Muscle of arm (tissue), 14 donors: ENCODE measurements around the gene MNS1. TPM values are rescaled to one million over a fixed set of nuclear protein-coding genes. Genes with fewer than 3 reads are reported as not detected.
"Not testable (repeated sequence)": the region's sequence is repeated elsewhere in the genome, so short reads cannot be mapped to it uniquely, and the experiment has no call there.

Source experiments
- DNase-seq: peaks from one replicate; pipeline ENCODE4 v3.0.0-alpha.2; 2013
- long read RNA-seq, 11 donors: transcript quantifications; one replicate each; lab custom pipeline, GENCODE V29; 2026
- polyA plus RNA-seq, 12 donors: library from polyadenylated mRNA; unstranded; fragments of 120-200 nt; gene quantifications; one replicate each; pipeline ENCODE4 v1.2.1, GENCODE V29; 2013; ENCODE audit not compliant: insufficient read length in 12 of 12

The MNS1 gene, protein sequence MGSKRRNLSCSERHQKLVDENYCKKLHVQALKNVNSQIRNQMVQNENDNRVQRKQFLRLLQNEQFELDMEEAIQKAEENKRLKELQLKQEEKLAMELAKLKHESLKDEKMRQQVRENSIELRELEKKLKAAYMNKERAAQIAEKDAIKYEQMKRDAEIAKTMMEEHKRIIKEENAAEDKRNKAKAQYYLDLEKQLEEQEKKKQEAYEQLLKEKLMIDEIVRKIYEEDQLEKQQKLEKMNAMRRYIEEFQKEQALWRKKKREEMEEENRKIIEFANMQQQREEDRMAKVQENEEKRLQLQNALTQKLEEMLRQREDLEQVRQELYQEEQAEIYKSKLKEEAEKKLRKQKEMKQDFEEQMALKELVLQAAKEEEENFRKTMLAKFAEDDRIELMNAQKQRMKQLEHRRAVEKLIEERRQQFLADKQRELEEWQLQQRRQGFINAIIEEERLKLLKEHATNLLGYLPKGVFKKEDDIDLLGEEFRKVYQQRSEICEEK
- 10 to 100 TPM in 1 of 12 donors, 1 to 10 TPM in 10, not detected in 1; 5.2 to 13.5 (median 6.7) TPM for polyA plus RNA-seq
- long read RNA-seq, donor 1 = 0 reads
- long read RNA-seq, donor 2, partial matches to known transcripts = 0 of 1 reads
- long read RNA-seq, donor 2, other reads (novel, unspliced or antisense) = 0 of 1 reads
- long read RNA-seq, donor 3, partial matches to known transcripts = 0 of 1 reads
- long read RNA-seq, donor 3, other reads (novel, unspliced or antisense) = 0 of 1 reads
- long read RNA-seq, donor 4, partial matches to known transcripts = 0 of 1 reads
- long read RNA-seq, donor 4, other reads (novel, unspliced or antisense) = 0 of 1 reads
- long read RNA-seq, donor 5, partial matches to known transcripts = 0 of 4 reads
- long read RNA-seq, donor 5, other reads (novel, unspliced or antisense) = 0 of 4 reads
- long read RNA-seq, donor 6 = 0 reads
- long read RNA-seq, donor 7 = 0 reads
- long read RNA-seq, donor 8, partial matches to known transcripts = 0 of 3 reads
- long read RNA-seq, donor 8, other reads (novel, unspliced or antisense) = 0 of 3 reads
- long read RNA-seq, donor 9, partial matches to known transcripts = 0 of 1 reads
- long read RNA-seq, donor 9, other reads (novel, unspliced or antisense) = 0 of 1 reads
- long read RNA-seq, donor 10 = 0 reads
- long read RNA-seq, donor 11, partial matches to known transcripts = 14 of 14 reads
- long read RNA-seq, donor 11, other reads (novel, unspliced or antisense) = 0 of 14 reads

DNA sequence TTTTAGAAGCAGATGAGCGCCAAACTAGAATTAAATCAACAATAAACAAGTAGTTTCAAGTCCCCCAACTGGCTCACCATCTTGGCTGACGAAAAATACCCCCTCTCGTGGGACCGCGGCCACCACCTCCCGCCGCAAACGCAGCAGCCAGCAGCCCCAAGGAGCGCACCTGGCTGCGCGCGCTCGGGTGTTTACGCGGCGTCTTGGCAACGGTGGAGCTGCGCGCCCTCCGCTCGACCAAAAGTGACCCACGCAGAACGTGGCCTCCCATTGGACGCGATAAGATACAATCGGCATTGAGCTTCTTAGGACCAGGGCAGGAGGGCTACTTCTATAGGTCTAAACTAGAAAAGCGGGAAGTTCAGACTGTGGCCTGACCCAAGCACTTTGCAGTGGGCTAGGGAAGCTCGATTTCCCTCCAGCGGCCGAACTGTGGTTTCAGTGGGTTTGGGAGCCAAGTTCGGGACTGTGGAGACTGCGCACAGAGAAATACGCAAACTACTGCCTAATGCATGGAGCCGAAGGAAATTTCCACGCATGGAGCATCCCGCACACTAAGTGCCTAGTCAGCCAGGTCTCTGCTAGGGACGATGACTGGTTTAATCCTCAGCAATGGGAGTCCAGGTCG lies at the start of gene MNS1:
Gene MNS1 (minus strand): TSS at position 245 of the 628 bp plus-strand sequence. CDS start 165 bp downstream, at position 80.
- DNase-seq = peak; percentile 98

DNA sequence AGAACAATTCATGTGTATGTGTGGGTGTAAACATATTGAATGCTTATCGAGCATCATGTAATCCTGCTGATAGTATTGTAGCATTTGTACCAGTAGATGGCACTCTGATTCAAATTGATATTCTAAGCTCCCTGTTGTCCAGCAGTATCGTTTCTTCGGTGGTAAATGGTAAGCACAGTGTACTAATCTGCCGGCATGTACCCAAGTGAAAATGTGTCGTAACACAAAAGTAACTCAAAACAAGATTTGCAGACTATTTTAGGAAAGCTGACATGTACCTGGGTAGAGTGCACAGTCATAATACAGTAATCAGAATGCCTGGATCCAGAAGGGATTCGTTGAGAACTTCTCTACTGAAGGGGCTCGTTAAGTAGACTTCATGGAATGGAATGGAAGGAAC lies 31.7 kb upstream of the MNS1 start:
- DNase-seq = peak; percentile 69

DNA sequence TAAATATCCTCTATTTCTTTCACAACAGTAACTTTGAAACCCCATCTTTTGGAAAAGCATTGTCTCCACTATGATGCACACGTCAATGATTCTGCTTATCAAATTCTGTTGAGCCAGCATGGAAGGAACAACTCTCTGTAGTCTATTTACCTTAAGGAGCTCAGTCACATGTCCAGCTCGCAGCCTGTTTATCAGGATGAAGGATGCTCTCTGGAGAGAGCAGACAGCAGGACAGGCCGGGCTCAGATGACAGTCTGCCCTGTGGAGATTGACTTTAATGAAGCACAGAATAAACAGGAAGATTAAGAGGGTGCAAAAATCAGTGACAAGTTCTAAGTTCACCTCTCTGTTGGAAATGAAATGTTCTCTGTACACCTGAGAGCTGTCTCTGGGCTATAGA lies 30.6 kb upstream of the MNS1 start:
- DNase-seq = no peak

- DNase-seq = no peak
Measured at GRCh38 chr15:56495053-56495452, 30.1 kb upstream of the MNS1 start.

GRCh38 chr15:56492791-56493555 lies 28.0 kb upstream of the MNS1 start:
- no peak for DNase-seq

DNA sequence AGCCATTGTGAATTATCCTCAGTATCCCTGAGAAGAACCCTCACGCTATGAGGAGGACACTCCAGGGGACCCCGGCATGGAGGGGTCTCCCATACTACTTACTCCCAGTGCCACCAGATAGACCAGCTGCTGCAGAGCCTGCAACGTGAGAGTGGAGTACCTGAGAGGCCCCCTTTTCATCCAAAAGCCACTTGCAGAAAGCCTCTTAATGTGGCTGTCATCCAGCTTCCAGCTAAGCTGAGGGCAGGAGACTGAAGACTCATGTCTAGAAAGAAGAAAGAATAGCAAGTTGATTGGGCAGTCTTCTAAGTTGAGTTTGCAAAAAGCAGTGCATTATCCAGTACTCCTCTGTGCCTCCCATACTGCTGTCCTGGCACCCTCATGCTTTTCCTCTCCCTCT lies 27.3 kb upstream of the MNS1 start:
- DNase-seq = no peak

DNA sequence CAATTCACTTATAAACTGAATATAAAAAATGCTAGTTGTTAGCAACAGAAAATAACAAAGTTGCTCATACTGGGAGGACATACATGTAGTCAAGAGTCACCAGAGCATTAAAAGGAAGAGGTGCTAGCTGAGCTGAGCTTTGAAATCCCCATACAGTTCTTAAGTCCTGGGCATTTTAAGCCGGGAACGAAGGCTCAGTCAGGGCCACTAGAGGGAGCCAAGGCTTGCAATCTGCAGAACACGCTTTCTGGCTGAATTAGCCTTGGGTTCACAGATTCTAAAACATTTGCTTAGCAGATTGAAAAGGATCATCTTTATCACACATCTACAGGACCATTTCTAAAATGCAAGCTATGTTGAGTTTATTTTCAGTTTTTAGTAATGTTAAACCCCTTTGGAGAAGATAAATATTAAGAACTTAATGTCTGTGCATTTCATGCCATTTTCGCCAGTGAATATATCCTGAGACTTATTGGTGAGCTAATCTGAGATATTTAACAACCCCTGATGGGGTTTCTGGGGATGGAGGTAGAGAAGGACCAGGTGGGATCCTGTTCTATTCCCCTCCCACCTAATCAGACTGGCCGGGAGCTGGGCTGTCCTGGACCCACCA lies 26.3 kb upstream of the MNS1 start:
- peak; percentile 80 for DNase-seq

DNA sequence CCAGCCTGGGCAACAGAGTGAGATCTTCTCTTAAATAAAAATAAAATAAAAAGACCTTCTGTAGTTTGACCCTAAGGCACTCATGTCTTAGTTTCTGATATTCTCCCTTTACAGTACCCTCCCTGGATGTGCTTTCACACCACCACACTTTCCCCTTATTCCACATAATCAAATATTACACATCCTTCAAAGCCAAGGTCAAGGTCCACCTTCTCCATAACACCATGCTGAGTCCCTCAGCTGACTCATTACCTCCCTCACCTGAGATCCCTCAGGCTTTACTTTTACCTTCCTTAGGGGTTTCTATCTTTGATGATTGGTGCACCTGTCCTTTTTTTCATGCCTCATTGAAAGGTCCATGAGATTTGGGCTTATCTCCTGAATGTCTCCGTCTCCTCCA lies 25.5 kb upstream of the MNS1 start:
- no peak for DNase-seq

DNA sequence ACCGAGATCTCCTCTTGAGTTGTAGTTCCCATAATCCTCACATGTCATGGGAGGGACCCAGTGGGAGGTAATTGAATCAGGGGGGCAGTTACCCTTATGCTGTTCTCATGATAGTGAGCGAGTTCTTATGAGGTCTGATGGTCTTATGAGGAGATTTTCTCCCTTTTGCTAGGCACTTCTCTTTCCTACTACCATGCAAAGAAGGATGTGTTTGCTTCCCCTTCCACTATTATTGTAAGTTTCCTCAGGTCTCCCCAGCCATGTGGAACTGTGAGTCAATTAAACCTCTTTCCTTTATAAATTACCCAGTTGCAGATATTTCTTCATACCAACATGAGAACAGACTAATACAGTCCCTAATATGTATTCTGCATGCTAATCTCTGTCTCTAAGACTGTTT lies 21.3 kb upstream of the MNS1 start:
- not testable (repeated sequence) for DNase-seq

- not testable (repeated sequence) for DNase-seq
Measured at GRCh38 chr15:56485426-56485825, 20.5 kb upstream of the MNS1 start.

DNA sequence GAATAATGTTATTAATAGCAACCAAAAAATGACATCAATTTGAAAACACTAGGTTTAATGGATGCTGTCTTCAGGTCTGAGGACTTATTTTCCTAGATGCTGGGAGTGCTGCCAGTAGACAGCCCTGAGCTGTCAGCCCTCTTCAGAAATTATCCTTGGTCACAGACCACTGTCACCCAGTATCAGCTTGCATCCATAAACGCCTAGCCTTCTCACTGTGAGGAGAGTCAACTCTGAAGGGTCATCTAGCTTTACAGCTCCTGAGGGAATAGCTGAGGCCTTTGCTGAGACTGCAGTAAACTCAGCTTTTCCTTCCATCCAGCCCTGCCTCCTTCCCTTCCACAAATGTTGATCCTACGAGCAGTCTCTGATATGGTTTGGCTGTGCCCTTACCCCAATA lies 19.4 kb upstream of the MNS1 start:
- DNase-seq = no peak

DNA sequence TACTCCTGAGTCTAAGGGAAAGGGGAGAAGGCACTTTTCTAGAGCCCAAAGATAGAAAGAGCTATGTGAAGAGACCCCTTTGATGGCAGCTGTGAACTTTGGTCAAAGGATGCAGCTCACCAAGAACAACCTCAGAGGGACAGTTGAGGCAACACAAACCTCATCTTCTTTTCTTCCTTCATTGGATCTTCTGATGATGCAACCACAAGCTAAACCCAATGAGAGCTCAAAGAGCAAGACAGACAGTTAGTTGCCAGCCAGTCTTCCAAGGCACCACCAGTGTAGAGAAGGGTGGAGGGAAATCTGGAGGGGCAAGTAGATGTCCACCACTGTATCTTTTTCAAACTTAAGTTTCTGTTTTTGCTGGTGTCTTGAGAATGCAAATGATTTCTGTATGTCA lies 10.4 kb upstream of the MNS1 start:
- no peak for DNase-seq

DNA sequence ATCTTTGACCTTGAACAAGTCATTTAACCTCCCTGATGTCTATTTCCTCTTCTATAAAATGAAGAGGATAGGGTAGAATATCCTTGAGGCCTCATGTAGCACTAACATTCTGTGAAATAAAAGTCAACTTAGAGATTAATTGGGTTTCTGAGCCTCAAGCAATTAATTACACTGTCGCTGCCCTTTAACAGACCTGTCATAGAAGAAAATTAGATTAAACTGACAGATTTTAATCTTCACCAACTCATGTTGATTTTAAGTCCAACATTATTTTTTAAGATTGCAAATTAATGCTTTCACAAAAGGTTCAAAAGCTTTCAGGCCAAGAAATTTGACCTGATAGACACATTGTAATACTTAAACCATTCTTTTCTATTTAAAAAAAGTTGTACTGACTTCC lies 8.1 kb upstream of the MNS1 start:
- DNase-seq = no peak

- no peak for DNase-seq
Measured at GRCh38 chr15:56472278-56472677, 7.3 kb upstream of the MNS1 start.

- no peak for DNase-seq
Measured at GRCh38 chr15:56471440-56472069, 6.6 kb upstream of the MNS1 start.

GRCh38 chr15:56469483-56469882 lies 4.5 kb upstream of the MNS1 start:
- no peak for DNase-seq

DNA sequence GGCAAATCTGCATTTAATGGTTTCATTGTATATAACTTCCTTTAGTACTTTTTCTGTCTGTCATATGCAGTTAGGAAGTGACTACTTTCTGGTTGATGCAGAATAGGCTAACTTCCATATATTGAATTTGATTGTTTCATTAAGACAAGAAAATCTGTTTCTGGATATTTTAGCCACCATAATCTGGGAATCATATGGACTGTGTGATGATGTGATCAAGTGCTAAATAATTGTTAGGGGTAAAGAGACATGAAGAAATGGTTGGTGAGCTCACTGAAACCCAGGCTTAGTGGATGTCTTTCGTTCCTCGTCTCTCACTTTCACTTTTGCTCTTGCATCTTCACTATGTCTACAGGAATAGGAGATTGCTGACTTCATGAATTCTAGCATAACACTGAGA lies 3.5 kb upstream of the MNS1 start:
- DNase-seq = no peak

DNA sequence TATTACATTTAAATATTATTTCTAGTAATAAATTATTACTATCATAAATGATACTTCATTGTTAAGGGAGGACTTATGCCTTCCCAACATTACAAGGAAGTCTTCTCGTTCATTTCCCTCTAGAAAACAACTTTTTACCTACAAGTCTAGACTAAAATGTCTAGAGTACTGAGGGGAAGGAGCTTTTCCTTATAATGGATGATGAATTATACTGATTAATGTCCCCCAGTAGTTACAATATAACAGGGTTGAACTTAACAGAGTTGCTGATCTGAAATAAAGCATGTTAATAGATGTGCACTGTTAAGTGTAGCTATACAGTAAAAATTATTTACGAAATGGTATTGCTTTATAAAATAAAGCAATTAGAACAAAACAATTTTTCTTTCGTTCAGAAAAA lies 2.7 kb upstream of the MNS1 start:
- no peak for DNase-seq

GRCh38 chr15:56460947-56461346 lies 4.0 kb downstream of the MNS1 start:
- no peak for DNase-seq

GRCh38 chr15:56460071-56460470 lies 4.9 kb downstream of the MNS1 start:
- DNase-seq = no peak
